ENCODE results near the gene EIF4B.
A peak's percentile ranks its signal among the peaks of the same experiment; 100 is the strongest.

The EIF4B gene

DNA sequence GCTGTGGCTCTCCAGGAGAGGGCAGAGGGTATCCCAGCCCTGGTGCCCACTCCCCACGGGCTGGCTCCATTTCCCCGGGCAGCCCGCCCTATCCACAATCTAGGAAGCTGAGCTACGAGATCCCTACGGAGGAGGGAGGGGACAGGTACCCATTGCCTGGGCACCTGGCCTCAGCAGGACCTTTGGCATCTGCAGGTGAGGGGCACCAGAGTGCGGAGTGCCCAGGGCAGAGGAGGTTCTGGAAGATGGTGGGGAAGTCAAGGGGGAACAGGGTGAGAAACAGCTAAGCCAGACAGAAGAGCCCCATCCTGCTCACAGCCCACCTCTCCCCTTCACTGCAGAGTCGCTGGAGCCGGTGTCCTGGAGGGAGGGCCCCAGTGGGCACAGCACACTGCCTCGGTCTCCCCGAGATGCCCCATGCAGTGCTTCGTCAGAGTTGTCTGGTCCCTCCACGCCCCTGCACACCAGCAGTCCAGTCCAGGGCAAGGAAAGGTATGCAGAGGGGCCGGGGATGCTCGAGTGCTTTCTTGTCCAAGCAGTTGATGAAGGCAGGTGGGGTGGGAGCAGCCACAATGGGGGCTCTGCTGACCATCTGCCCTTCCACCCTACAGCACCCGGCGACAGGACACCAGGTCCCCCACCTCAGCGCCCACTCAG lies 53.9 kb downstream of the EIF4B start:
- no peak for DNase-seq

DNA sequence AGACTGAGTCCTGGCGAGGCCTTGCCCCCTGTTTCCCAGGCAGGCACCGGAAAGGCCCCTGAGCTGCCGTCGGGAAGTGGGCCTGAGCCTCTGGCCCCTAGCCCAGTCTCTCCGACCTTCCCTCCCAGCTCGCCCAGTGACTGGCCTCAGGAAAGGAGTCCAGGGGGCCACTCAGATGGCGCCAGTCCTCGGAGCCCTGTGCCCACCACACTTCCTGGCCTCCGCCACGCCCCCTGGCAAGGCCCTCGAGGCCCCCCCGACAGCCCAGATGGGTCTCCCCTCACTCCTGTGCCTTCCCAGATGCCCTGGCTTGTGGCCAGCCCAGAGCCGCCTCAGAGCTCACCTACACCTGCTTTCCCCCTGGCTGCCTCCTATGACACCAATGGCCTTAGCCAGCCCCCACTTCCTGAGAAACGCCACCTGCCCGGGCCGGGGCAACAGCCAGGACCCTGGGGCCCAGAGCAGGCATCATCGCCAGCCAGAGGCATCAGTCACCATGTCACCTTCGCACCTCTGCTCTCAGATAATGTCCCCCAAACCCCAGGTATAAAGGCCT lies 54.5 kb downstream of the EIF4B start:
- peak; percentile 83 for DNase-seq

DNA sequence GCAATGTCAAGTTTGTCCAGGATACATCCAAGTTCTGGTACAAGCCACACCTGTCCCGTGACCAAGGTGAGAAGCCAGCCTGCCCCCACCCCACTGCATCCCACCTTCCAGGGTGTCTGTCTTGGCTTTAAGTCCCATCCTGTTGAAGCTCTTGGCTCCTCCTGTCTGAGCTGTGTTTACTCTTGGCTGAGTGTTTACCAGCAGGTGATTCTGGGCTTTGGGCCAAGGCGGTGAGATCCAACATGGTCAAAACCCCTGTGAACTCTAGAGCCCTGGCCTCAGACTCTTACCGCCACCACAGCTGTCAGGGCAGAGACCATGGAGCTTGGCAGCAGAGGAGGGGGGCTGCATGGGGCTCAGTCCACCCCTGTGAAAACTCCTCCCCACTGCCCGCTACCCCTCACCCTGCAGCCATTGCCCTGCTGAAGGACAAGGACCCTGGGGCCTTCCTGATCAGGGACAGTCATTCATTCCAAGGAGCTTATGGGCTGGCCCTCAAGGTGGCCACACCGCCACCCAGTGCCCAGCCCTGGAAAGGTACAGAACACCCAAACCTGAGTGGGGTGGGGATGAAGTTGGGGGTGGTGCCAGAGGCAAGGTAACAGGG lies 55.3 kb downstream of the EIF4B start:
- DNase-seq, result peak; percentile 91

DNA sequence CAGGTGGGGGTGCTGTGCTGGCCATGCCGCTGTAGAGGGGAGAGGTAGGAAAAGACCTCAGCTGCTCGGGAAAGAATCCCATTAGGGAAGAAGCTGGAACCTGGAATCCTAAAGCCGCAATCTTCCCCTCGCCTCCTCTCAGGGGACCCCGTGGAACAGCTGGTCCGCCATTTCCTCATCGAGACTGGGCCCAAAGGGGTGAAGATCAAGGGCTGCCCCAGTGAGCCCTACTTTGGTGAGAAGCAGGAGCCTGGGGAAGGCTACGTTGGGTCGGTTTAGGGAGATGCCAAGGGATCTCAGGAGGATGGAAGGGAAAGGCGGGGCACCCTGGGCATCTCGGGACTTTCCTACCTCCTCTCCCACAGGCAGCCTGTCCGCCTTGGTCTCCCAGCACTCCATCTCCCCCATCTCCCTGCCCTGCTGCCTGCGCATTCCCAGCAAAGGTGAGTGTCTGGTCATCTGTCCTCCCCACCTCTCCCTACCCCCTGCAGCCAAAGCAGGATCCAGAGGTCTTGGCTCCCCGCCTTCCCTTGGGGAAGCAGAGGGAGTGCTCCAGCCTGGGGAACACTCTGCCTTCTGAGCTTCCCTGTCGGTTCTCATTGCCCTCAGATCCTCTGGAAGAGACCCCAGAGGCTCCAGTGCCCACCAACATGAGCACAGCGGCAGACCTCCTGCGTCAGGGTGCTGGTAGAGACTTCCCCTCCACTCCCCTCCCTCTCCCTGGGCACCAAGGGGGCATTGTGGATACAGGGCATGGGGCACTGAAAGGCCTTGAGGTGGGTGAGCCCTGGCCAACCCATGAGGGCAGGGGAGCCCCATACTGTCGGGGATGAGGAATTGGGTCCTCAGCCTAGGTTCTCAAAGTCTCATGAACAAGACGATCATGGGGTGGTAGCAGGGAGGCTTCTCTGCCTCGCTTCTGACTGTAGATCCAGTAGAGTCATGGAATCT lies 56.0 kb downstream of the EIF4B start:
- DNase-seq, result no peak

DNA sequence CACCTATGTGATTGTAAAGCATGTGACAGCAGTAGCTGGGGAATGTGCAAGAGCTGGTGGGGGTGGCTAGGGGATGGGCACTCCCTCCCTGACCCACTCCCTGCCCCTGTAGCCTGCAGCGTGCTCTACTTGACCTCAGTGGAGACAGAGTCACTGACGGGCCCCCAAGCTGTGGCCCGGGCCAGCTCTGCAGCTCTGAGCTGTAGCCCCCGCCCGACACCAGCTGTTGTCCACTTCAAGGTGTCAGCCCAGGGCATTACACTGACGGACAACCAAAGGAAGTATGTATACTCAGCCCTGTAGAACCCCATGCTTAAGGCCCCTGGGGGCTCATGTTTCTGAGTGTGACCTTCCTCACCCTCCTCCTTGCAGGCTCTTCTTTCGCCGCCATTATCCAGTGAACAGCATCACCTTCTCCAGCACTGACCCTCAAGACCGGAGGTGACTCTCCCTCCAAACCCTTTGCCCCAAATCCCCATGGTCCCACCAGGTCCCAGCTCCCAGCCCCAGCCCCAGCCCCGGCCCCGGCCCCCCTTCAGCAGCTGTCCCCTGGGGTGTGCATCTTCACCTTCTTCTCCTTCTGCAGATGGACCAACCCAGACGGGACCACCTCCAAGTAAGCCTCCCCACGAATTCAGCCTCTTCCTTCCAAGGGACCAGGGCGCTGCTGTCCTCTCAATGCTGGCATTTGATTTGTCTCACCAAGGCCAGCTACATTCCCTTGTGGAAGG lies 56.9 kb downstream of the EIF4B start:
- no peak for DNase-seq

DNA sequence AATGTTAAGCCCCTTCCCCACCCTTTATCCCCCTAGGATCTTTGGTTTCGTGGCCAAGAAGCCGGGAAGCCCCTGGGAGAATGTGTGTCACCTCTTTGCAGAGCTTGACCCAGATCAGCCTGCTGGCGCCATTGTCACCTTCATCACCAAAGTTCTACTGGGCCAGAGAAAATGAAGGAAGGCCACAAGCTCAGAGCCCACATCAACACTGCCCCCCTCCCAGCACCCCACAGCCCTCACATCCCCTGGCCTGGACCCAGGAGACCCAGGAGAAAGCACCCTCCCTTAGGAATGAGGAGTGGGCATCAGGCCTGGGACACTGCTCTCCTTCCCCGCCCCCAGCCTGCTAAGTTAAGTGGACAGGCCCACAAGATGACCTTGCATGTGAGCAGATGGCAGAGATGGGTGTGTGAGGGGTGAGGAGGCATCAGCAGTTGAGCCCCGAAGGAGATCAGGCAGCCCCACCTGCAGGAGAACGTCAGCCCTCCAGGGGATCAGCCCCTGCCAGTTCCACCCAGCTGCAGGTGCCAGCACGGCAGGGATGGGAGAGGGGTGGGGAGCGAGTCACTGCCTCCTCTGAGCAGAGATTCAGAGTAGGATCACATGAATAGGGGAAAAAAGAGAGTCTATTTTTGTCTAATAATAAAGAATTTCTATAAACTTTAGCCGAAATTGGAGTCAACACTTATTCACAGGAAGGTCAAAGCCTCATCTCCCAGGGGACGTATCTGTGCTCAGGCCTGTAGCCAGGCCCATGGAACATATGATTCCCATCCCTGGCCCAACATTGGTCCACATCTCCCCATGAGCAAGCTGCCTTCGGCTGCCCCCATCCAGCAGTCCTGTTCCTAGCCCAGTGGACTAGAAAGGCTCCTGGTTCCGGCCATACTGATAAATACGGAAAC lies 57.7 kb downstream of the EIF4B start:
- DNase-seq, result no peak

DNA sequence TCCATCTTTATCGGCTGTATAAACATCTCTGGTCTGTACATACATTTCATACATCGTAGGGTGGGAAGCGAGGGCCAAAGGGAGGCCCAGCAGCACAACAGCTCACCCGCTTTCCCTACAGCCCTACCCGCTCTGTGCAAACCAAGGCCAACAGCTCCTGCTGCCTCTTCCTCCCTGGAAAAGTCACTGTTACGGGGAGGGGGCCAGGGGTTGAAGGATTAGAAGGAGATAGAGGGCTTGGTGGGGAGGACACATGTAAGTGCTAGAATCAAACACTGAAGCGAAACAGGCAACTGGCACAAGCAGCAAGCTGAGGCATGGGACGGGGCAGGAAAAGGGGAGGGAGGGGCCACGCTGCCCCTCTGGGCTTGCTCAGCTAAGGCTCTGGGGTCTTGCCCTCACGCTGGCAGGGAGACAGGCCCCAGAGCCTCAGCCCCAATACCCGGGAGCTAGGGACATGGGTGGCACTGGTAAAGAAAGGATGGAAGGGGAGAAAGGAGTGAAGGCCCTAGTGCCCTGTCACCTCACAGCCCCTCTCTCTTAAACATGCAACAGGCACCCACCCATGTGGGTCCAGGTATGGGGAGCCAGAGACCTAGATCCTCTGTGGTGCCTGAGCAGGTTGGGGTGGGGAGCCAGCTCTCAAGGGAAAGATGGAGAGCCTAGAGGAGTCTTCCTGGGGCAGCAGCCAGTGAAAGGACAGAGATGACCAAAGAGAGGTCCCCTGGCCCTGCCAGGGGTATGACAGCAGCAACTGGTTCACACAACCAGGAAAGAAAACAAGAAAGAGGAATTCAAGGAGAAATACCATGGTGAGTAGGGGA lies 58.6 kb downstream of the EIF4B start:
- no peak for DNase-seq

DNA sequence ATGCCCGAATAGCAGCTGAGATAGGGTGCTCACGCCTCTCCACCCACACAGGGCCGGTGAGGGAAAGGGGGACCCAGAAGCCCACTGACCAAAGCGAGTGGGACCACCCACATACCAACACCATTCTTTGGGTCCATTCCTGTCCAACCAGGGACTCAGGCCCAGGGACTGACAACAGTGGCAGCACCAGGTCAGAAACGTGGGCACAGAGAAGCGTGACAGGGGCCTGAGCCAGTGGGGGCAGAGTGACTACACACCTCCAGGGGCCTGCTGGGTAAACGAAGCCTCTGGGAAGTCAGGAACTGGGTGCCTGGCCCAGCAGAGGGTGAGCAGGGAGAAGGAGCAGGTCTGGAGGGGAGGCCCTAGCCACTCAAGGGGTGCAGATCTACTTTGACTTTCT lies 59.2 kb downstream of the EIF4B start:
- DNase-seq, result no peak

DNA sequence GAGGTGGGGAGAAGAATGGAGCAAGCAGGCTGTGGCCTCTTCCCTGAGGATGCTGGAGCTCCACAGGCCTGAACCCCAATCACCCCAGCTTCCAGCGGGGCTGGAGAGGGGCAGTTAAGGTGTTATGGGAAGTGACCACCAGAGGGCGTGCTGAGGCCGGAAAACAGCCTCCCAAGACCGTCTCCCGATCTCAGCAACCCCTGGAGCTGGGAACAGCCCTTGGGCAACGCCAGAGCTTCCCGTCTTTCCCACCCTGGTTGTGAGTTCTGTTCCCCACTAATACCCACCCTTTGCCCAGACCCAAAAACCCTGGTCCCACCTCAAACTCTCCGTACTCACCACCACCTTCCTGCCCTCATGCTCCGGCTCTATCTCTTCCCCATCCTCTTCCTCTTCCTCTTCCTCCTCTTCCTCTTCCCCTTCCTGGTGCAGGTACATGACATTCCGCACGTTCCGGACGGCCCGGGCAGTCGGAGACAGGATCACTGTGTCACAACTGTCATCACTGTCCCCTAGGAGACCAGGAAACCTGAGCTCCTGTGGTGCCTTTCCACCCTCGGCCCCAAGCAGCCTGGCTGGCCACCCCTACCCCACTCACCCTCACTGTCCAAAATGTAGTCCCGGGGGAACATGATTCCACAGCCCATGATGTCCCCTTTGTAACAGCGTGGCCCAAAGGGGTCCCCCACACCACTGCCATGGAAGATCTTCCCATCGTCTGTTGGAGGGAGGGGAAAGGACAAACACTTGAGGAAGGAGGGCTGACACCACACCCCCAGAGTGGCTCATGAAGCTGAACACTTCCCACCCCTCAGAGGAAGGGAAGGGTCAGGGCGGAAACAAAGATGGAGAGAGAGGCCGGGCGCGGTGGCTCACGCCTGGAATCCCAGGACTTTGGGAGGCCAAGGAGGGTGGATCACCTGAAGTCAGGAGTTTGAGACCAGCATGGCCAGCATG lies 60.0 kb downstream of the EIF4B start:
- DNase-seq, result peak; percentile 57

DNA sequence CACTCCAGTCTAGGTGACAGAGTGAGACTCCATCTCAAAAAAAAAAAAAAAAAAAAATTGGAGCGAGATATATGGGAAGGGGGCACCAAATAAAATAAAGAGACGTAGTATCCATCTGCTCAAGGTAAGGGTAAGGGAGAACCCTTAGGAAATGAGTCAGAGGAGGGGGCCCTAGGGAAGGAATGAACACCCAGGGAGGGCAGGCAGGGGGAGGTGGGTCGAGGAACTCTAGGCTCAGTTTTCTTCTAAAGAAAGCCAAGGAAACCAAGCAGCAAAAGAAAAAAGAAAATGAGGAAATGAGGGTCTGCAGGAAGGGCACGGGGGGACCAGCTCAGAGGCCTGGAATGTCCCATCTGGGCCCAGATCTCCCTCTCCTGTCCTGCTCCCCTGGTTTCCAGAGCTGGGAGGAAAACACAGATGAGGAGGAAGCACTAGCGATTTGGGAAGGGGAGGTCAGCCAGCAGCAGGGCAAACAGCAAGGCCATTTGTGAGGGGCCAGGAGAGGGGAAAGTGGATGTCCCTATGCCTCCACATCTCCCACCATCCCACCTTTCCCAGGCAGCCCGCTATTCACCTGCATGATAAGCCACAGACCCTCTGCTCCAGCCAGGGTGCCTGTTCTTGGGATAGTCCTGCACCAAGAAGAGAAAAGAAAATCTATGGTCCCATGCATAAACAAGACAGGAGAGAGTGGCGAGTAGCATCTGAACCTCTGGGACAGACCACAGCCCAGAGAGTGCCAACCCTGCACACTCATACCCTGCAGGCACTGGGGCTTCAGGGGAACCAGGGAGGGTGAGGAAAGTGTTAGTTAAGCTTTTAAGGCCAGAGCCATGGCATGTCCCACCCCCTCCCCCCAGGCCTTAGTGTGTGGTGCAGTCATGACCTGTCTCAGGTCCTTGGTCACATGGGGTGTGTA lies 61.1 kb downstream of the EIF4B start:
- DNase-seq, result no peak

DNA sequence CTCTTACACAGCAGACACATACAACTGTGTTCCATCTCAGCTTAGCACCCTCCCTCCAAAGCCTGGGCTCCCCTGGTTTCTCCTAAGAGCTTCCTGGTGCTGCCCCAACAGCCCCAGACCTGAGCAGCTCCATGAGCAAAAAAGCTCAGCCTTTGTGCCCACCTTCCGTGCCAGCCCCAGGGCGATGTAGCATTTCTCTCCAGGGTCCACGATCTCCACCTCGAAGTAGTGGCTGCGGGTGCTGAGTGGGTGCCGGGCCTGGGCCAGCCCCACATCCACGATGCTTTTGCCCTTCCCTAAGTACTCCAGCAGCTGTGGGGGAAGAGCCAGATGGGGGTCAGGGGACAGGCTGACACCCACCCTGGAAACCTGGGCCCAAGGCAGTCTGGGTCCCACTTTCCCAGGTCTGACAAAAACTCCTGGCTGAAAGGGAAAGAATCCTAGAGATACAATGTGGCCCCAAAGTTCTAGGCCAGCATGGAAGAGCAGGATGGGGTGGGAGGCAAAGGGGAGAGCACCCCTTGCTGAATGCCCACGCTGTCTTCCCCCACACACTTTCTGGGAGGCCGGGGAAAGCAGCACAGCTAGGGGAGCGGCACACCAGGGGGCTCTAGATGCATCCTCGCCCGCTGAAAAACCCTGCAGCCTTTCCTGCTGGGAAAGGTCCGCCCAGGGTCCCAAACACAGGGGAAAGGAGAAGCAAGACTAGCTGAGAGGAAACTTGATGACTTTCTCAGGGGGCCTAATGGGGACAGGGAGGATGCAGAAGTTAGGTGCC lies 61.9 kb downstream of the EIF4B start:
- no peak for DNase-seq

DNA sequence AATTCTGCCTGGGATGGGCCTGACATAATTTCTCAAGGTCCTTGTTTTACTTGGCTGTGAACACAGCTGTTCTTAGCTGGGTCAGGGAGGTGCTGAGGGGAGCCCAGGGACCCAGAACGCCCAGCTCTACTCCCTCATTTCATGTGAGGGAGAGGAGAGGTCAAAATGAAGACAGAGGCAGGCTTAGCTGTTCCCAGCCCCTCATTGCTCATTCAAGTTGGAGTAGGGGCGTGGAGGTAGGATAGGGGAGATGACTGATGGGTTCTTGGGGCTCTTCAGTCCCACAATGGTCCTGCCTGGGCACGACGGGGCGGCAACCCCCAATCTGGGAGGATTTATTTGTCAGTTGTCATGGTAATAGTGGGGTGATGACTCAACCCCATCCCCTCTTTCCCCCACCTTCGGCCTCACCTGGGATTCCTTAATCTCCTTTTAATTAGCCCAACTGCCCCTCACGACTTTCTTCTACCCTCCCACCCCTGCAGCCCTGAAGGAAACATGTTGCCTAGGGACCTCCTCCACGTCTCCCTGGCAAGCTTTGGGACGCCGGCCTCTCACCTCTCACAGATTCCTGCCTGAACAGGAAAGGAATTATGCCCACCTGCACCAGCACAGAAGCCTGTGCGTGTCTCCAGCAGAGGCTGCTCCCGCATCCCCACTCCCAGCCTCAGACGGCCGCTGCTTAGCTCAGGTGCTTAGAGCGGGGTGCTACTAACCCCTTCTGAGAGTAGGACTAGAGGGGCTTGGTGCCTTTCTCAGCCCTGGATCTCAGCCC lies 62.7 kb downstream of the EIF4B start:
- no peak for DNase-seq

DNA sequence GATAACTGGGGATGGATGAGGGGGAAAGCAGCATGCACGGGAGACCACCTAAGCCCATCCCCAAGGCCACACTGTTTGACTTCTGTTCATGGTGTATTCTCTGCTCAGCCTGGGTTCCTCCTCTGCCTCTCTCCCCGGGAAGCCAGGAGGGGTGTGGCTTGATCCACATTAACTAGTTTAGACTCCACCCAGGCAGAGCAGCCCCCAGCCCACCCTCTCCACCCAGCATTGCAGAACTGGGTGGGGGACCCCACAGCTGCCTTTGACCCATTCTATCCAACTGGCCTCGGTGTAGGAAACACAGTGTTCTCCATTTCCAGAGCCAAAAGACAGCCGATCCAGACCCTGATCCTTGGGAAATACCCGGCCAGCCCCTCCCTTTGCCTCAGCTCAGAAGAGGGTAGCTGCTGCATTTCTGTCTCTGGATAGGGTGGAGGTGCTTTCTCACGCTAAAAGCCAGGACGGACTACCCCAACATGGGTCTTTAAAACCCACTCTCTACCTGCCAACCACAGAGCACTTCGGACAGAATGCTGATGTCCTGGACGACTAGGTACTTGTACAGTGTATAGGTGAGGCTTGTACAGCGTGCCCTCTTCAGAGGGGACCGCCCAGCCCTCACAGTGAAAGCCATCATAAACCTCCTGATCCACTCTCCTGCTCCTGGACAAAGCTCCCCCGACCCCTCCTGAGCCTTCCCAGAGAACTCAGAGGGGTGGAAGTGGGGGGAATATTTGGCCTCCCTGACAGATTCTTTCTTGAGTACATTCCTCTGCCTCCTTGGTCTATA lies 63.6 kb downstream of the EIF4B start:
- DNase-seq, result no peak

DNA sequence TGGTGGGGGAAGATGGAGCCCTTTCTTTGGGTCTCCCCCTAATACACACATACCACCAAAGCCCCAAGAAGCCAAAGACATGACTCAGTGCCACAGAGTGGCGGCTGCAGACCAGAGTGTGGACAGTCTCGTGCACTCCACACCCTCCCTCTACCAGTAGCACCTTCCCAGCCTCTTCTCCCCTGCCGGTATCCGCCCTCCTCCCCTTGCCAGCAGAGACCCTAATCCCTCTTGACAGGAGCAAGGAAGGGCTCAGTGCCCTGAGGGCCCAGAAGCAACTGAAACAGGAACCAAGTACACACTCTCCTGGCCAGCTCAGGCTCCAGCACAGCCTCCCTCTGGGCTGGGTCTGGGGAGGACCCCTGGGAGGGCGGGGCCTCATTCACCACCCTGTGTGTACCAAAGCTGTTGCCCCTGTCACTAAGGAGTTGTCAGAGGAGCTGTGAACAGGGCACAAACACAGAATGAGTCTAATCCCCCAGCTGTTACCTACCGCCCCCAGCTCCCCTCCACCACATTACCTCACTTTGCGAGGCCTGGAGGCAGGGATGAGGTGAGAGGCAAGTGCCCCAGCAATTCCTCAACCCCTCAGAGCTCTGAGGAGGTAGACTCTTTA lies 64.7 kb downstream of the EIF4B start:
- DNase-seq, result no peak

Measured in NCI-H510A treated with DMSO at 0.1 percent for 48 hours (cell line).